C4-2B (cell line): ENCODE data around the gene TOB1.

Source experiments
- ZFX ChIP-seq: fragments of 450-650 bp; IDR thresholded peaks from 2 replicates; pipeline ENCODE4 v1.6.1; 2017
- TF ChIP-seq, protein P1 (sequence below): fragments of 450-650 bp; conservative IDR thresholded peaks from 2 replicates; pipeline ENCODE4 v1.5.1; 2017; ENCODE audit warnings: mild to moderate bottlenecking

DNA sequence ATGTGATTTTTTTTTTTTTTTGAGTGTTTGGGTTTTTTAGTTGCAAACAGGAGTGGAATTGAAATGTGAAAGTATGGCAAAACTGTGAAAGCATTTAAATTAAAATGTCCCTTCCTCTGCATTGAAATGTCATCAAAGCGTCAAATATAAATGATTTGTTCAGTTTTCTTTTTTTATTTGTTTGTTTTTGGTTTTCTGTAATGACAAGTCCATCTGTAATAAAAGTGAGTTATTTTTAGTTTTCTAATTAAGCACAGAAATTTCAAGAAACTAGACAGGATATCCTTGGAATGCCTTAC, 1.9 kb upstream of the TOB1 start:
- no peak for TF ChIP-seq ZFX
- TF ChIP-seq, protein P1, sequence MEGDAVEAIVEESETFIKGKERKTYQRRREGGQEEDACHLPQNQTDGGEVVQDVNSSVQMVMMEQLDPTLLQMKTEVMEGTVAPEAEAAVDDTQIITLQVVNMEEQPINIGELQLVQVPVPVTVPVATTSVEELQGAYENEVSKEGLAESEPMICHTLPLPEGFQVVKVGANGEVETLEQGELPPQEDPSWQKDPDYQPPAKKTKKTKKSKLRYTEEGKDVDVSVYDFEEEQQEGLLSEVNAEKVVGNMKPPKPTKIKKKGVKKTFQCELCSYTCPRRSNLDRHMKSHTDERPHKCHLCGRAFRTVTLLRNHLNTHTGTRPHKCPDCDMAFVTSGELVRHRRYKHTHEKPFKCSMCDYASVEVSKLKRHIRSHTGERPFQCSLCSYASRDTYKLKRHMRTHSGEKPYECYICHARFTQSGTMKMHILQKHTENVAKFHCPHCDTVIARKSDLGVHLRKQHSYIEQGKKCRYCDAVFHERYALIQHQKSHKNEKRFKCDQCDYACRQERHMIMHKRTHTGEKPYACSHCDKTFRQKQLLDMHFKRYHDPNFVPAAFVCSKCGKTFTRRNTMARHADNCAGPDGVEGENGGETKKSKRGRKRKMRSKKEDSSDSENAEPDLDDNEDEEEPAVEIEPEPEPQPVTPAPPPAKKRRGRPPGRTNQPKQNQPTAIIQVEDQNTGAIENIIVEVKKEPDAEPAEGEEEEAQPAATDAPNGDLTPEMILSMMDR = no peak
